Activated effector memory CD4-positive, alpha-beta T cell treated with Interleukin-2 at 50 U/mL for 16 hours (primary cell): ENCODE data around the gene IL7R.
"Not testable (repeated sequence)": the region's sequence is repeated elsewhere in the genome, so short reads cannot be mapped to it uniquely, and the experiment has no call there.

Source experiments
- DNase-seq: peaks from one replicate; pipeline ENCODE4 v3.0.0-alpha.2; 2020

Gene IL7R

GRCh38 chr5:35842856-35843255 is 13.8 kb upstream of the IL7R start:
- DNase-seq = no peak

GRCh38 chr5:35845508-35845907 is 11.2 kb upstream of the IL7R start:
- DNase-seq = not testable (repeated sequence)

GRCh38 chr5:35847491-35847890 is 9.2 kb upstream of the IL7R start:
- DNase-seq = no peak

- no peak for DNase-seq
Measured at GRCh38 chr5:35847961-35848360, 8.7 kb upstream of the IL7R start.

- DNase-seq = no peak
Measured at GRCh38 chr5:35849860-35850259, 6.8 kb upstream of the IL7R start.

- DNase-seq = no peak
Measured at GRCh38 chr5:35850967-35851680, 5.6 kb upstream of the IL7R start.

- no peak for DNase-seq
Measured at GRCh38 chr5:35852084-35852734, 4.5 kb upstream of the IL7R start.

GRCh38 chr5:35852773-35853172 is 3.9 kb upstream of the IL7R start:
- no peak for DNase-seq

- DNase-seq = peak; percentile 72
Measured at GRCh38 chr5:35853631-35854030, 3.1 kb upstream of the IL7R start.

- peak; percentile 64 for DNase-seq
Measured at GRCh38 chr5:35854248-35854647, 2.4 kb upstream of the IL7R start.

GRCh38 chr5:35855187-35855586 is 1.5 kb upstream of the IL7R start:
- DNase-seq = no peak

- DNase-seq = not testable (repeated sequence)
Measured at GRCh38 chr5:35856186-35856764, 416 bp upstream of the IL7R start.

GRCh38 chr5:35857606-35858205 is 1.0 kb downstream of the IL7R start:
- no peak for DNase-seq

GRCh38 chr5:35859101-35859661 is 2.5 kb downstream of the IL7R start:
- DNase-seq = no peak

- no peak for DNase-seq
Measured at GRCh38 chr5:35860686-35861085, 4.0 kb downstream of the IL7R start.

- DNase-seq = no peak
Measured at GRCh38 chr5:35861718-35862117, 5.0 kb downstream of the IL7R start.

- no peak for DNase-seq
Measured at GRCh38 chr5:35862126-35862525, 5.4 kb downstream of the IL7R start.

- no peak for DNase-seq
Measured at GRCh38 chr5:35863159-35863558, 6.5 kb downstream of the IL7R start.

GRCh38 chr5:35867998-35868397 is 11.3 kb downstream of the IL7R start:
- no peak for DNase-seq

- no peak for DNase-seq
Measured at GRCh38 chr5:35869685-35870277, 13.1 kb downstream of the IL7R start.

- DNase-seq = no peak
Measured at GRCh38 chr5:35870605-35871004, 13.9 kb downstream of the IL7R start.

- no peak for DNase-seq
Measured at GRCh38 chr5:35876454-35876853, 19.8 kb downstream of the IL7R start.

- DNase-seq = no peak
Measured at GRCh38 chr5:35876922-35877321, 20.2 kb downstream of the IL7R start.
